GM18873 (cell line): ENCODE results near the gene EPHA8.

ENCODE experiments used
- ATAC-seq: cut with Tn5 transposase; IDR thresholded peaks from one replicate; pipeline ENCODE4 v1.9.1; 2021; ENCODE audit warnings: mild to moderate bottlenecking, moderate library complexity, moderate number of reproducible peaks; ENCODE audit not compliant: unreplicated experiment, low FRiP score

EPHA8 gene

DNA sequence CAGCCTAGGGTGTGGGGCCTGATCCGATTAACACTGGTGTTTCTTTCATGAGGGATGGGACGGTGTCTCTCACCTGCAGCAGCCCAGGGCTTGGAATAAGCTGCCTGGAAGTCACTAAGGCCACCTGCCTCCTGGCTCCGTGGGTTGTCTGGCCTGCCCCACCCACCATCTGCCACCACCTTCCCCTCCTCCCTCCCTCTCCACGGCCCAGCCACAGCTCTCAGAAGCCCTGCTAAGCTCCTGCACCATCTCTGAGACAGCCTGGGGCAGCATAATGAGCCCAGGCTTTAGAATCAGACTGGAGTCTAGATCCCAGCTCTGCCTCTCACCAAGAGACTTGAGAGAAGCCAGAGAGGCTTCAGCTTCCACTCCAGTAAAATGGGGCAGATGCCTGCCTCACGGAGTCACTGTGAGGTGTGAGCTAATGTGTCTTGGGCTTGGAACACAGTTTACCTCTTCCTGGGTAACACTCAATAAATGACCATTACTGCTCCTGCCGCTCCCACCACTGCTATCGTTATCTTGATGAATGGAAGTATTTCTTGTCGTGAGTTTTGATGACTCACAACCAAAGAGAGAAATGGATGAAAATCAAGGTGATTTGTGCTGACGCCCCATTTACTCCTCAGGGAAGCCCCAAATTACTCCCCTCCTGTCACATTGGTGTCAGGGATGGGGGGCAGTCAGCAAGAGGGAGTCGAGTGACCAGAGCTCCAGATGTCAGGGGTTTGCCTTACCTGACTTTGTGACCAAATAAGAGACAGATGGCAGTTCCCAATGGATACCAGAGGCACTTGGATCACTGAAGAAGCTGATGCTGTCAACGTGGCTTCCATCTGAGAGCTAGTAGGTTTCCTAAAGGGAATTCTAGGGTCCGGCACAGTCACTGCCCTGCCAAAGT lies 49.6 kb downstream of the EPHA8 start:
- ATAC-seq: no peak

GRCh38 chr1:22613572-22613918 lies 50.3 kb downstream of the EPHA8 start:
- no peak for ATAC-seq

DNA sequence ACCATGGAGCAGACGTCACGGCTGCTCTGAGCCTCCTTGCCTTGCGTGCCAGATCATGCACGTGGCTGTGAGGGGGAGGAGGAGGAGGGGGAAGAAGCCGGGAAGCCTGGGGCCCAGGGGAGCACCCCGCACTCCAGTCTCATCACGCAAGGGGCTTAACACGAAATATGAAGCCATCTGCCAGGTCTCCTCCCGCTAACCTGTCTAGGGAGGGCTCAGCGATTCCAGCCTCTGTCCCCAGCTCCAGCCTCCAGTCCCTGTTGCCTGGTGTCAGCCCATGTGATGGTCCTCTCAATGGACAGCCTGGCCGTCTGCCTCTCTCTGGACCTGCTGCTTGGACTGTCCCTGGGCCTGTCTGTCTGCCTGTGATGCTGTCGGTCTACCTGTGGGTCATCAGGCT lies 50.7 kb downstream of the EPHA8 start:
- ATAC-seq: no peak

DNA sequence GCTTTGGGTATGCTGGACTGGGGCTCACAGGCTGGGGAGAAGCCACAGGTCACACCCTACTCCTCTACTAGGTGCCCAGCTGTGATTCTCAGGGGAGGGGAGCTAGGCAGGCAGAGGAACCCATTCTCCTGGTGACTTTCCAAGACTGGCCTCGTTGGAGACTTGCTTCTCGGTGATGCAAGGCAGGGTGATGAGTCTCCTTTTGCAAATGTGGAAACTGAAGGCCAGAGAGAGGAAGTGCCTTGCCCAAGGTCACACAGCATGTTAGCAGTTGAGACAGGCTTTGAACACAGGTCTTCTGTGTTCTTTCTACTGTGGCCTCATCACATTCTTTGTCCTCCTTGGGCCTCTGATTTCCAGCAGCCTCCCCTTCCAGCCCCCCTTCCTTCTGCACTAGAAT lies 52.6 kb downstream of the EPHA8 start:
- no peak for ATAC-seq

- no peak for ATAC-seq
Measured at GRCh38 chr1:22616571-22616970, 53.3 kb downstream of the EPHA8 start.

GRCh38 chr1:22618056-22618455 lies 54.8 kb downstream of the EPHA8 start:
- no peak for ATAC-seq

- ATAC-seq: no peak
Measured at GRCh38 chr1:22619252-22619651, 56.0 kb downstream of the EPHA8 start.

DNA sequence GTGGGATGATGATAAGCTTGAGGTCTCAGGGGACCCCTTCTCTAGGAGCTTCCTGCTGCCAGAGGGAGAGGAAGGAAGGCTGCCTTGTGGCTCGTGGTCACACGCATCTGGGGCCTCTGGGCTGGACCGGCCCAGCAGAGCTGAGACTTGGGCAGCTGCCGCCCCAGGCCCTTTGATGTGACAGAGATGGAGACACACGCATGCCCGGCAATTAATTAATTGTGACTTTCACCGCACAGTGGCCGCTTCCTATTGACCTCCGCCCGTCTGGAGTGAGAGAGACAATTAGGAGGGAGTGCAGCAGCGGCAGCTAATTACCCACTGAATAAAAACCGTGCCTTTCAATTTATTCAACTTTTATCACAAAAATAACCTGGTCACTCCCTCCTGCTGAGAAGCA lies 56.5 kb downstream of the EPHA8 start:
- ATAC-seq: no peak

DNA sequence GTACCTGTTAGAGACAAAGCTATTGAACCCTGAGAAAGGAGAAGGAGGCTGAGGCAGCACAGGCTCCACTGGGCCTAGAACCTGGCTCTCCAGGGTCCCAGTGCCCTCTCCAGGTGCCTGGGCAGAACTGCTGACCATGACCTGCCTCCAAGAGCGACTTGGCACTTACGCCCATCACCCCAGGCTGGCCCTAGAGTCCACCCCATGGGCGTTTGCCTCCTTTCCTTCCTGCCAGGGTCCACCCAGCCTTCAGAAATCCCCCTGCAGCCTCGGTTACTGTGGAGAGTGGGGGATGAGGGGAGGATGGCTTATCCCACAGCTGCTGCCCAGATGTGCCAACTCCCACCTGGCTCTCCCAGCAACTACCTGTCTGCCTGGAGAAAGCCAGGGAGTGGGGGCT lies 58.5 kb downstream of the EPHA8 start:
- ATAC-seq: no peak

DNA sequence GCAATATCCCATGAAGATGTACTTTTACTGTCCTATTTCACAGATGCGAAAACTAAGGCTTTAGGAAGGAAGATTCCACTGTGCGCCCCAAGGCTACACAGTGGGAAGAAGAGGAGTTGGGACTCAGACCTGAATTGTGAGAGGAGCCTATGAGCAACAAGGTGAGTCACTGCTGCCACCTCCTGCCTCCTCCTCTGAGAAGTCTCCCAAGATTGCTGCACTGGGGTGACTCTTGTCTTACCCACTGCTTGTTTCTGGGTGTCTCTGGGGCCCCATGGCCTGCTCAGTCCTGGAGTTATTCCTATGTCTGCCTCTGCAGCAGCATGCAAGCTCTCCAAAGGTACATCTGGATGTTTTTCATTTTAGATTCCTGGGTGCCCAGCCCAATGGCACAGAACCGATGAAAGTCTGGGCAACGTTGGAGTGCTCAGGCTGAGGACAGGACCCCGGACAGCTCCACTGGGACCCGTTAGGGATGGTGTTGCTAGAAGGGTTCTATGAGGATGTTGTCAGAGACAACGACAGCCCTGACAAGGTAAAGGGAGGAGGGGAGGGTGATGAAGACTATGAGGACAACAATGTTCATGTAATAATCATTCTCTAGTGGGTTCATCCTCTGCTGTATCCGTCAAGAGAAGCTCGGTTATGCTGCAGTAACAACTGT lies 62.1 kb downstream of the EPHA8 start:
- no peak for ATAC-seq

DNA sequence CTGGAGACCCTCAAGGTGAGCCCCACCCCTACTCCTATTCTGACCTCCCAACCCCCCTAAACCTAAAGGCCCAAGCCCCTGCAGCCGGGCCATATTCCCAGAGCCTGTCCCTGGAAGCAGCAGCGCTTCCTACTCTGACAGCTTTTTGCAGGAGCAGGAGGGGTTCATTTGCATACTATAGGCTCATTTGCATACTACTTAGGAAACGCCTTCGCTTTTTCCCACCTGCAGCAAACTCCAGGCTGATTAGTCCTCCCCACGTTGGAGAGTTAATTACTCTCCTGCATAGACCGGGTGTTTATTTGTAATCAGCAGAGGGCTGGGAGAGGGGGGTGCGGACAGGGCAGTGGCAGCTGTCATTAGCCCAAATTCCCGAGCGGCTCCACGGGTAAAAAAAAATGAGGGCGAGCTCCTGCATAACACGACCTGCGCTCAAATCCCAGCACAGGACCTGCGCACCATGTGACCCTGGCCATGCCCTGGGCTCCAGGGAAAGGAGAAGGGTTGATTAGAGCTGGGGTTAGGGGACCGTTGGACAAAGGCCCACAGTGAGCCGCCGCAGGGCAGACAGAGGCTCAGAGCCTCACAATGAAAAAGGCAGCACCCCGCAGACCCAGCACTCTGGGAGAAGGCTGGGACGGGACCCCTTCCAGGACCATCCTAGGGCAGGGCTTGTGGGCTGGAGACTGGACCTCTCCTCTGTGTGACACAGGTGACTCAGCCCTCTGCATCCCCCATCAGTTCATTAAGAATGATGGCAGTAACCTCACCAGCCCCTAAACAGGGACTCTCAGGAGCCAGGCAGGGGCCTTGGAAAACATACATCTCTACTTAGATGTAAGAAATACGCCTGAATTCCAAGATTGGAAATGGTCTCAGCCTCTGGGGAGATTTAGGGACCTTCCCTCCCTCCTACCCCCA lies 63.2 kb downstream of the EPHA8 start:
- ATAC-seq: no peak

DNA sequence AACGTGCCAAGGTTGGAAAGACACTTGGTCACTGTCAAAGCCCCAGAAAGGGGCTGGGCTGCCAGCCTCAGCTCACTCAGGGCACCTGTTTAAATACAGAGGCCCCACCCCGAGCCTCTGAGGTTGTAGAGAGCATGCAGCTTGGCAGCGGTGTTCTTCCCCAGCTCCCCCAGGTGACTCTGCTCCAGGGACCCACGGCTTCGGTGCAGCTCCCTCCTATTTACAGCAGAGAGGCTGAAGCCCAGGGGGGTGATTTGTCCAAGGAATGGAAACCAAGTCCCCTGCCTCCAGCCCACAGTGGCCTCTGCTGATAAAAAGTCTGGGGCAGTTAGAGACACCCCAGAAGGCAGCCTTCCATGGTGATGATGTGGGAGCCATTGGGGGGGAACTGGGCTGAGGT lies 64.0 kb downstream of the EPHA8 start:
- ATAC-seq: no peak

- no peak for ATAC-seq
Measured at GRCh38 chr1:22628698-22629444, 65.6 kb downstream of the EPHA8 start.

GRCh38 chr1:22629886-22630285 lies 66.6 kb downstream of the EPHA8 start:
- no peak for ATAC-seq

GRCh38 chr1:22633697-22634463 lies 70.6 kb downstream of the EPHA8 start:
- no peak for ATAC-seq

DNA sequence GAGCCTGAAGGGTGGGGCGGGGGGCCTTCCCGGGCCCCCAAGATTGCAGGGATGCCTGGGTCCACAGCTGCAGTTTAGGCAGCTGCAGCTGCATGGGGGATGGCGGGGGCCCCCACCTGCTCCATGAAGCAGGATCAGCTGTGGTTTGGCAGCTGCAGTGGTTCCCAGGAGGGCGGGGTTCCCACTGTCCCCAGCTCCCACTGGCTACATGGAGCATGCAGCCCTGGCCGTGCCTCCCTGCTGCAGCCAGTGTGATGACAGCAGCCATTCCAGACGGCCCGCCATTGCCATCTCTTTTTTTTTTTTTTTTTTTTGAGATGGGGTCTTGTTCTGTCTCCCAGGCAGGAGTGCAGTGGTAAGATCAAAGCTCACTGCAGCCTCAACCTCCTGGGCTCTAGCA lies 72.1 kb downstream of the EPHA8 start:
- ATAC-seq: no peak

GRCh38 chr1:22636353-22636752 lies 73.1 kb downstream of the EPHA8 start, which contains the start of gene C1QA:
Gene C1QA (plus strand): TSS chr1:22636628. CDS start chr1:22637617, 989 bp downstream.
- ATAC-seq: no peak

GRCh38 chr1:22636927-22637326 lies 73.6 kb downstream of the EPHA8 start:
- no peak for ATAC-seq

DNA sequence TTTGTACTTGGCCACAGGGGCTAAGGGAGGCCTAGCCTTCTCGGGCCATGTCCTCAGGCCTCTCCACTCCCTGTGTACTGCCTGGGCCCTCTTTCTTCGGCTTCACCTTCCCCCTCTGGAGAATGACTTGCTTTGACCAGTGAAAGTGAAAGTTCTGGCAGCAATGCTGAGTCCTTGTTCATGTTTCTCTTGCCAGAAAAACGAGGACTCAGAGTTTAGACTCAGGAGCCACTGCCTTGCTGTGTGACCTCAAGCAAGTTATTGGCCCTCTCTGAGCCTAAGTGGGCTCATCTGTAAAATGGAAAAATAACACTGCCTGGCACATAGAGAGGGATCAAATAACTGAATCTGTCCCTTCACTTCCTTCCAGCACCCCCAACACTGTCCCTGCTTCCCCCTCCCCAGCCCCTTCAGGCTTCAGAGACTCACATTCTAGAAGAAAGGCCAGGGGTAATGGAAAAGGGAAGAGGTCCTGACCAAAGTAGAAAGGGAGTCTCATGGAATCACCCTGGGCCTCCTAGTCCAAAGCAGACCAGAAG lies 74.7 kb downstream of the EPHA8 start:
- ATAC-seq: no peak
